ENCODE data around the gene ARFGEF3.

Gene ARFGEF3

GRCh38 chr6:138272533-138273315 is 111.0 kb downstream of the ARFGEF3 start:
- Histone ChIP-seq H3K36me3 (no peaks in the 10 kb centered on the region), H3K4me3 (ENCODE audit: low read depth, low read length) (no peak overlapping the region), H3K4me1 (no peaks in the 10 kb centered on the region), H3K9me3 (no peaks in the 10 kb centered on the region), H3K27me3 (peaks cover 14% of the 10 kb centered on the region)
- TF ChIP-seq CTCF (IDR thresholded peaks at IDR 0.05; ENCODE audit: low read depth, low read length) = no peak
- no peak for DNase-seq

GRCh38 chr6:138275976-138276375 is 114.2 kb downstream of the ARFGEF3 start:
- DNase-seq = no peak
- Histone ChIP-seq H3K4me3 (ENCODE audit: low read depth, low read length) (no peak overlapping the region), H3K9me3 (no peaks in the 10 kb centered on the region), H3K27me3 (no peaks in the 10 kb centered on the region), H3K36me3 (no peaks in the 10 kb centered on the region), H3K4me1 (no peaks in the 10 kb centered on the region)
- TF ChIP-seq CTCF (IDR thresholded peaks at IDR 0.05; ENCODE audit: low read depth, low read length) = no peak

GRCh38 chr6:138277835-138278234 is 116.1 kb downstream of the ARFGEF3 start:
- Histone ChIP-seq H3K9me3 (no peaks in the 10 kb centered on the region), H3K36me3 (no peaks in the 10 kb centered on the region), H3K4me3 (ENCODE audit: low read depth, low read length) (no peak overlapping the region), H3K27me3 (no peaks in the 10 kb centered on the region), H3K4me1 (no peaks in the 10 kb centered on the region)
- TF ChIP-seq CTCF (IDR thresholded peaks at IDR 0.05; ENCODE audit: low read depth, low read length) = no peak
- DNase-seq = no peak

- Histone ChIP-seq H3K4me1 (no peaks in the 10 kb centered on the region), H3K4me3 (ENCODE audit: low read depth, low read length) (no peak overlapping the region), H3K36me3 (no peaks in the 10 kb centered on the region), H3K27me3 (no peaks in the 10 kb centered on the region), H3K9me3 (no peaks in the 10 kb centered on the region)
- no peak for DNase-seq
- no peak for TF ChIP-seq CTCF (IDR thresholded peaks at IDR 0.05; ENCODE audit: low read depth, low read length)
These were observed 116.6 kb downstream of the ARFGEF3 start for GRCh38 chr6:138278326-138278725.

- no peak for TF ChIP-seq CTCF (IDR thresholded peaks at IDR 0.05; ENCODE audit: low read depth, low read length)
- no peak overlapping the region for H3K4me3 ChIP-seq (ENCODE audit: low read depth, low read length)
These were observed 124.1 kb downstream of the ARFGEF3 start for GRCh38 chr6:138285800-138286199.

GRCh38 chr6:138286698-138287097 is 125.0 kb downstream of the ARFGEF3 start:
- TF ChIP-seq CTCF (IDR thresholded peaks at IDR 0.05; ENCODE audit: low read depth, low read length) = no peak
- no peaks in the 10 kb centered on the region for H3K9me3 ChIP-seq
- H3K4me1 ChIP-seq = no peaks in the 10 kb centered on the region
- DNase-seq = no peak
- H3K36me3 ChIP-seq = no peaks in the 10 kb centered on the region
- no peaks in the 10 kb centered on the region for H3K27me3 ChIP-seq
- no peak overlapping the region for H3K4me3 ChIP-seq (ENCODE audit: low read depth, low read length)

More at GRCh38 chr6:138285800-138286199, 124.1 kb downstream of the ARFGEF3 start:
- DNase-seq = no peak
- Histone ChIP-seq H3K4me1 (no peaks in the 10 kb centered on the region), H3K36me3 (no peaks in the 10 kb centered on the region), H3K27me3 (no peaks in the 10 kb centered on the region), H3K9me3 (no peaks in the 10 kb centered on the region)

Data from BE2C (cell line).